ENCODE measurements around the gene ESRRA.

DNA sequence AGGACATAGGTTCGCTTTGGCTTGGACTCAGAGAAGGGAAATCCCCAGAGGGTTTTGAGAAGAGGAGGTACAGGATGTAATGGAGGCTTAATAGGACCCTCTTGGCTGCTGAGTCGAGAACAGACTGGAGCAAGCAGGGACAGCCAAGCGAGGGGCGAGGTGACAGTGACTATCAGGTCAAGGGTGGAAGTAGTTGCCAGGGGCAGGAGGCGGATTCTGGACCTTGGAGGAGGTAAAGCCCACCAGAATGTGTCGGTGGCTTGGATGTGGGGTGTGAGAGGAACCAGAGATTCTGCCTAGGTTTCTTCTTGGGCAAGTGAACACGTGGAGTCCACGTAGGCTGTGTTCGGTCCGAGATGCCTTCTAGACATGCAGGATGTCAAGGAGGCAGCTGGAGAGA lies 7.6 kb downstream of the ESRRA start:
- no peak for TF ChIP-seq POLR2AphosphoS5 (IDR thresholded peaks at IDR 0.05)
- TF ChIP-seq EP300 (IDR thresholded peaks at IDR 0.05), result no peak
- TF ChIP-seq POLR2A (IDR thresholded peaks at IDR 0.05; ENCODE audit: low read depth), result no peak
- TF ChIP-seq, protein P1, sequence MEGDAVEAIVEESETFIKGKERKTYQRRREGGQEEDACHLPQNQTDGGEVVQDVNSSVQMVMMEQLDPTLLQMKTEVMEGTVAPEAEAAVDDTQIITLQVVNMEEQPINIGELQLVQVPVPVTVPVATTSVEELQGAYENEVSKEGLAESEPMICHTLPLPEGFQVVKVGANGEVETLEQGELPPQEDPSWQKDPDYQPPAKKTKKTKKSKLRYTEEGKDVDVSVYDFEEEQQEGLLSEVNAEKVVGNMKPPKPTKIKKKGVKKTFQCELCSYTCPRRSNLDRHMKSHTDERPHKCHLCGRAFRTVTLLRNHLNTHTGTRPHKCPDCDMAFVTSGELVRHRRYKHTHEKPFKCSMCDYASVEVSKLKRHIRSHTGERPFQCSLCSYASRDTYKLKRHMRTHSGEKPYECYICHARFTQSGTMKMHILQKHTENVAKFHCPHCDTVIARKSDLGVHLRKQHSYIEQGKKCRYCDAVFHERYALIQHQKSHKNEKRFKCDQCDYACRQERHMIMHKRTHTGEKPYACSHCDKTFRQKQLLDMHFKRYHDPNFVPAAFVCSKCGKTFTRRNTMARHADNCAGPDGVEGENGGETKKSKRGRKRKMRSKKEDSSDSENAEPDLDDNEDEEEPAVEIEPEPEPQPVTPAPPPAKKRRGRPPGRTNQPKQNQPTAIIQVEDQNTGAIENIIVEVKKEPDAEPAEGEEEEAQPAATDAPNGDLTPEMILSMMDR (IDR thresholded peaks at IDR 0.05), result no peak
